Testis (tissue), 3 donors: ENCODE data around the gene ANO1. TPM values are rescaled to one million over a fixed set of nuclear protein-coding genes. Genes with fewer than 3 reads are reported as not detected.

Source experiments
- DNase-seq: peaks from one replicate; pipeline ENCODE4 v3.0.0-alpha.2; 2019
- H3K27ac ChIP-seq, 2 donors: fragments of 200-600 bp; sonication (generic); one replicate each; pipeline ENCODE4 v1.5.1; 2019
- H3K27me3 ChIP-seq: fragments of 200-600 bp; sonication (generic); one replicate; pipeline ENCODE4 v1.5.1; 2019
- H3K36me3 ChIP-seq: fragments of 200-600 bp; sonication (generic); one replicate; pipeline ENCODE4 v1.5.1; 2017; ENCODE audit warnings: low read depth; ENCODE audit errors: missing control alignments
- H3K4me1 ChIP-seq: fragments of 200-600 bp; sonication (generic); one replicate; pipeline ENCODE4 v1.5.1; 2019
- H3K4me3 ChIP-seq, 2 donors: fragments of 200-600 bp; sonication (generic); one replicate each; pipeline ENCODE4 v1.5.1; 2017 to 2019
- H3K9me3 ChIP-seq: fragments of 200-600 bp; sonication (generic); one replicate; pipeline ENCODE4 v1.5.1; 2017
- POLR2A ChIP-seq: fragments of 450-650 bp; IDR thresholded peaks from one replicate; pipeline ENCODE4 v1.6.1; 2017; ENCODE audit warnings: antibody characterized with exemption, mild to moderate bottlenecking, moderate library complexity
- WGBS, 2 donors: methylation state at CpG; one replicate each; pipeline ENCODE4 v1.1.5; 2018; 5-methylcytosine and 5-hydroxymethylcytosine counted together
- intact Hi-C: fragments of 100-400 bp; cut with DNase I; formaldehyde crosslinking; loops from one replicate; pipeline ENCODE4 v1.15.1; 2023; ENCODE audit warnings: low total_unique reads
- polyA plus RNA-seq: library from polyadenylated mRNA; stranded (reverse); fragments of 350-450 nt; fragmentation: Illumina TruSeq; extraction: RNeasy Lipid Tissue Mini Kit (QIAGEN cat#74804); gene quantifications from one replicate; pipeline ENCODE4 v1.2.3, GENCODE V29; 2014; ENCODE audit warnings: low read depth, low replicate concordance; ENCODE audit not compliant: insufficient read depth
- total RNA-seq, 2 donors: library from RNA; depleted of rRNA; stranded (reverse); fragments of >200 nt; gene quantifications; one replicate each; pipeline ENCODE4 v1.2.3, GENCODE V29; 2016
- TF ChIP-seq, protein P1 (sequence below), 3 experiments: fragments of 450-650 bp in 2 of 3; fragments of 200-600 bp in 1 of 3; sonication (generic) in 1 of 3; IDR thresholded peaks; one replicate each; pipeline ENCODE4 v1.5.1; 2016 to 2019; ENCODE audit warnings: antibody characterized with exemption in 3 of 3, mild to moderate bottlenecking in 2 of 3, moderate library complexity in 1 of 3

The ANO1 gene
- total and polyA plus RNA-seq, 3 donors from 2014 or later = 10.3 to 42.7 (median 25.4) TPM

DNA sequence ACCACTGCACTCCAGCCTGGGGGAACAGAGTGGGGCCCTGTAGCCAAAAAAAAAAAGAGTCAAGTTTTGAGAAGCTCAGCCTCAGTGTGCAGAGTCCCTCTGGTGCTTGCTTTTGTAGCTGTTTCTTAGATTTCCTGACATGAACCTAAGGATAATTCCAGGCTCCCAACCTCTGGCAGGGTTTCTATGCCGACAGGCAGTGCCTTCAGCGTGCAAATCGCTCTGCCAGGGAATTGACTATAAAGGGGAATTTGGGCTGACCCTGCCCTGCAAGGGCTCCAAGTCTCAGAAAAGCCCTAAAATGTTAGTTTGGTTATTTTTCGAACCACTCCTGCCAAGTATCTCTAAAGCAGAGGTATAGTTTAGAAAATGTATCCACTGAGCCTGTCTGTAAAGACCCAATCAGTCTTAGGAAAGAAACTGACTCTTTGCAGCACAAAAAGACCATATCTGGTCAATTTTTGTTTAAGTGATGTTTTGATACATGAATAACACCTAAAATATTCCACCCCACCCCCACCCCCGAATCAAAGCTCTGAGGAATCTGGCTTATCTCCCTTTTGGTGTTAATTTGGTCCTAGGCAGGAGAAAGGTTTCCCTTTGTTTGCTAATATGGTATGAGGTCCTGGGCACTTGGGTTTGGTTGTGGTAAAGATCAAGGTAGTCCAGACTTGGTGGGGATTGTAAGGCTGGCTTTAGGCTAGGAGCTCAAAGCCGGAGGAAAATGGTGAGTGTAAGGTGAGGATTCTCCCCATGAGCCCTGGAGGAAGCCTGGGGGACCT is 49.7 kb downstream of the ANO1 start:
- intact Hi-C loops = no loop called here
- no peaks in the 10 kb centered on the region for H3K4me1 ChIP-seq
- no peaks in the 10 kb centered on the region for H3K36me3 ChIP-seq
- no peak for TF ChIP-seq POLR2A
- TF ChIP-seq, protein P1, sequence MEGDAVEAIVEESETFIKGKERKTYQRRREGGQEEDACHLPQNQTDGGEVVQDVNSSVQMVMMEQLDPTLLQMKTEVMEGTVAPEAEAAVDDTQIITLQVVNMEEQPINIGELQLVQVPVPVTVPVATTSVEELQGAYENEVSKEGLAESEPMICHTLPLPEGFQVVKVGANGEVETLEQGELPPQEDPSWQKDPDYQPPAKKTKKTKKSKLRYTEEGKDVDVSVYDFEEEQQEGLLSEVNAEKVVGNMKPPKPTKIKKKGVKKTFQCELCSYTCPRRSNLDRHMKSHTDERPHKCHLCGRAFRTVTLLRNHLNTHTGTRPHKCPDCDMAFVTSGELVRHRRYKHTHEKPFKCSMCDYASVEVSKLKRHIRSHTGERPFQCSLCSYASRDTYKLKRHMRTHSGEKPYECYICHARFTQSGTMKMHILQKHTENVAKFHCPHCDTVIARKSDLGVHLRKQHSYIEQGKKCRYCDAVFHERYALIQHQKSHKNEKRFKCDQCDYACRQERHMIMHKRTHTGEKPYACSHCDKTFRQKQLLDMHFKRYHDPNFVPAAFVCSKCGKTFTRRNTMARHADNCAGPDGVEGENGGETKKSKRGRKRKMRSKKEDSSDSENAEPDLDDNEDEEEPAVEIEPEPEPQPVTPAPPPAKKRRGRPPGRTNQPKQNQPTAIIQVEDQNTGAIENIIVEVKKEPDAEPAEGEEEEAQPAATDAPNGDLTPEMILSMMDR (IDR thresholded peaks at IDR 0.05) = no peak
- WGBS, 2 donors = 60 to 79% methylated on average over 6 of the region's 6 CpGs
- H3K9me3 ChIP-seq = no peaks in the 10 kb centered on the region
- DNase-seq = no peak
- no peak overlapping the region for H3K27ac ChIP-seq
- H3K4me3 ChIP-seq = no peak overlapping the region
- no peaks in the 10 kb centered on the region for H3K27me3 ChIP-seq

DNA sequence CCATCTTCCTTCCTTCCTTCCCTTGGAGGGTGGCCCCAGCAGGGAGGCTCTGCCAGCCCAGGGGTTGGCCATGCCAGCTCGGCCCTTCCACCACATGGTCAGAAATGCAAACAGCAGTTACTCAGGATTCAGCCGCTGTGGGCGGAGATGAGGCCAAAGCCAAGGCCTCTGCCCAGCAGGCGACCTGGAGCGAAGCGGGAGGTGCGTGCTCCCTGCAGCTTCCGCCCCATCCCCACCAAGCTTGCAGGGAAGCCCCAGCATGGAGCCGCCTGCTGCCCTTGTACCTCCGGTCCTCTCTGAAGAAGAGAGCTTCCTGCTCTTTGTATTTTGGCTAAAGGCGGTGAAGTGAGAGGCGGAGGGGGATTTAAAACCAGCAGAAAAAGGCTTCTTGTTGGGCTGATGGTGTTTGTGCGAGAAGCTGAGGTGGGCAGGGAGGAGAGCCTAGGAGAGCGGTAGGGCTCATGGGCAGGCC is 50.4 kb downstream of the ANO1 start:
- no peak overlapping the region for H3K27ac ChIP-seq
- 69 to 81% methylated on average over 6 to 14 of the region's 14 CpGs for WGBS, 2 donors
- intact Hi-C loops = no loop called here

DNA sequence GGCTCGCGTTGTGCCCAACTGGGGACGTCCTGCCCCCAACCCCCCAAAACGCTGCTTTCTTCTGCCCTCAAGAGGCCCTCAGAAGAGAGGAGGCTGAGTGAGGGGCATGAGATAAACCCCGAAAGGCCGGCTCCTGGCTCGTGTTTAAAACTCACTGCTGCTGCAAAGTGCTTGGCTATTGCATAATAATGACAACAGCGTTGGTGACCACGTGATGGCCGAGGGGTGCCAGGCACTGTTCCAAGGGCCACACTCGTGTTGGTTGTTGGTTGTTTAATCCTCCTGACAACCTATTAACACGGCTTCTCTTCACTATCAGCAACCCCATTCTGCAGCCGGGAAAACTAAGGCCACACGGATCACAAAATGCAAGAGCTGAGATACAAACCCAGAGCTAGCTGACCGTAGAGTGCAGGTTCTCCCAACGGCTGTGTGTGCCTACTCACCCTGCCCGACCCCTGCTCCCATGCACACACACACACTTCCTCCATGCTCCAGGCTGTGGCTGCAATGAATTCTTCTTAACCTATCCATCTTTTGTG is 51.0 kb downstream of the ANO1 start:
- Histone ChIP-seq H3K27ac (no peak overlapping the region), H3K9me3 (no peaks in the 10 kb centered on the region), H3K36me3 (no peaks in the 10 kb centered on the region), H3K4me3 (no peak overlapping the region), H3K27me3 (no peaks in the 10 kb centered on the region), H3K4me1 (no peaks in the 10 kb centered on the region)
- no peak for TF ChIP-seq POLR2A
- TF ChIP-seq, protein P1 (IDR thresholded peaks at IDR 0.05) = no peak
- 72 to 89% methylated on average over 13 to 17 of the region's 17 CpGs for WGBS, 2 donors
- intact Hi-C loops = no loop called here
- no peak for DNase-seq

More for the DNA sequence above, 50.4 kb downstream of the ANO1 start:
- Histone ChIP-seq H3K4me1 (no peaks in the 10 kb centered on the region), H3K36me3 (no peaks in the 10 kb centered on the region), H3K4me3 (no peak overlapping the region), H3K27me3 (no peaks in the 10 kb centered on the region), H3K9me3 (no peaks in the 10 kb centered on the region)
- TF ChIP-seq, protein P1 (IDR thresholded peaks at IDR 0.05) = no peak
- no peak for TF ChIP-seq POLR2A
- no peak for DNase-seq

DNA sequence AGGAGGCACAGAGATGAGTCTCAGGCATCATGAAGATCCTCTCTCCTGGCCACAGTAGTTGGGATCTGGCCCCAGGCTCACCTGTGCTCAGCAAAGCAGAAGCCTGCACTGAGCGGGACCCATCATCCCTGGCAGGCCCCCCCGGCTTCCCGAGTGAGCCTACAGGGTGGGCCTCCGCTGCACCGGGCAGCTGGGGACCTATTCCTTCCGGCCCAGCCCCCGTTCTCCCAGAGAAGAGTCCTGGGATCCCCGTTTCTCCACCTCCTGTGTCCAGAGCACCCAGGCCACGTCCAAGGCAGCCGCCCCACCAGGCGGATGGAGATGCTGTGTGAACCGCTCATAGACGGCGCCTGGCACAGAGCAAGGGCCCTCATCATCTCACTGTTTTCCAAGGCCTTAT is 52.5 kb downstream of the ANO1 start:
- H3K36me3 ChIP-seq = no peaks in the 10 kb centered on the region
- no peaks in the 10 kb centered on the region for H3K4me1 ChIP-seq
- H3K4me3 ChIP-seq = no peak overlapping the region
- intact Hi-C loops = no loop called here
- H3K27me3 ChIP-seq = no peaks in the 10 kb centered on the region
- no peaks in the 10 kb centered on the region for H3K9me3 ChIP-seq
- TF ChIP-seq POLR2A = no peak
- TF ChIP-seq, protein P1 (IDR thresholded peaks at IDR 0.05) = no peak
- WGBS, 2 donors = 85 to 96% methylated on average over 12 to 14 of the region's 14 CpGs
- no peak overlapping the region for H3K27ac ChIP-seq
- no peak for DNase-seq
